WTC11 (cell line): ENCODE results near the gene C1QL1. TPM values are rescaled to one million over a fixed set of nuclear protein-coding genes. Genes with fewer than 3 reads are reported as not detected.

ENCODE experiments used
- ATAC-seq: fragments of 200-7000 bp; cut with Tn5 transposase; 2 replicates; pipeline ENCODE4 v1.10.0; 2021; ENCODE audit warnings: mild to moderate bottlenecking, moderate library complexity
- CTCF ChIA-PET: fragments of 300-600 bp; sonication (Branson Sonifier 250); formaldehyde crosslinking; loops from one replicate; lab custom pipeline; 2021; ENCODE audit warnings: antibody characterized with exemption; lab: Charles Lee
- POLR2A ChIA-PET: fragments of 350-600 bp; sonication (Branson Sonifier 250); formaldehyde crosslinking; loops from one replicate; lab custom pipeline; 2021; ENCODE audit warnings: antibody characterized with exemption; lab: Charles Lee
- DNase-seq: peaks from one replicate; pipeline ENCODE4 v3.0.0; 2021; ENCODE audit warnings: low spot score
- H3K27ac Mint-ChIP-seq: 2 replicates; pipeline ENCODE4 v1.8.0; 2021; ENCODE audit warnings: mixed read lengths
- H3K27me3 Mint-ChIP-seq: 2 replicates; pipeline ENCODE4 v1.8.0; 2021; ENCODE audit warnings: low read depth, mild to moderate bottlenecking, moderate library complexity, mixed read lengths
- H3K36me3 Mint-ChIP-seq: 2 replicates; pipeline ENCODE4 v1.8.0; 2021; ENCODE audit warnings: mixed read lengths
- H3K4me1 Mint-ChIP-seq: 2 replicates; pipeline ENCODE4 v1.8.0; 2022; ENCODE audit warnings: mixed read lengths
- H3K4me3 Mint-ChIP-seq: 2 replicates; pipeline ENCODE4 v1.8.0; 2021; ENCODE audit warnings: mild to moderate bottlenecking, moderate library complexity, mixed read lengths
- H3K9me3 Mint-ChIP-seq: 2 replicates; pipeline ENCODE4 v1.8.0; 2021; ENCODE audit warnings: mixed read lengths
- AFF4 ChIP-seq: sonication (generic); formaldehyde crosslinking; IDR thresholded peaks from 2 replicates; pipeline ENCODE4 v1.8.1; 2023; ENCODE audit warnings: mild to moderate bottlenecking, missing genetic modification reagents, borderline replicate concordance
- ATF1 ChIP-seq: sonication (generic); formaldehyde crosslinking; IDR thresholded peaks from 2 replicates; pipeline ENCODE4 v1.8.1; 2023; ENCODE audit warnings: mild to moderate bottlenecking, moderate library complexity, missing genetic modification reagents
- CREB1 ChIP-seq: sonication (generic); formaldehyde crosslinking; IDR thresholded peaks from 2 replicates; pipeline ENCODE4 v1.8.0; 2023; ENCODE audit warnings: mild to moderate bottlenecking, missing genetic modification reagents
- ELF4 ChIP-seq: sonication (generic); formaldehyde crosslinking; IDR thresholded peaks from 2 replicates; pipeline ENCODE4 v1.8.1; 2022; ENCODE audit warnings: low read depth, mild to moderate bottlenecking, moderate library complexity, missing genetic modification reagents
- ESRRA ChIP-seq: sonication (generic); formaldehyde crosslinking; IDR thresholded peaks from 2 replicates; pipeline ENCODE4 v1.8.1; 2022; ENCODE audit warnings: mild to moderate bottlenecking, missing genetic modification reagents, borderline replicate concordance
- ETV6 ChIP-seq: sonication (generic); formaldehyde crosslinking; IDR thresholded peaks from 2 replicates; pipeline ENCODE4 v1.8.1; 2022; ENCODE audit warnings: mild to moderate bottlenecking, missing genetic modification reagents
- GTF2I ChIP-seq: fragments of 250-450 bp; sonication (Bioruptor Pico); conservative IDR thresholded peaks from 2 replicates; pipeline ENCODE4 v1.4.0; 2021; ENCODE audit warnings: mild to moderate bottlenecking
- JAZF1 ChIP-seq: fragments of 250-450 bp; sonication (Bioruptor Pico); IDR thresholded peaks from 2 replicates; pipeline ENCODE4 v1.9.0; 2021; ENCODE audit warnings: moderate library complexity, mild to moderate bottlenecking, inconsistent platforms
- NFATC4 ChIP-seq: fragments of 250-450 bp; sonication (Bioruptor Pico); IDR thresholded peaks from 2 replicates; pipeline ENCODE4 v1.9.0; 2021; ENCODE audit warnings: mild to moderate bottlenecking
- NFE2L1 ChIP-seq: sonication (generic); formaldehyde crosslinking; IDR thresholded peaks from 2 replicates; pipeline ENCODE4 v1.8.1; 2023; ENCODE audit warnings: missing genetic modification reagents
- USF1 ChIP-seq: sonication (generic); formaldehyde crosslinking; IDR thresholded peaks from 2 replicates; pipeline ENCODE4 v1.8.0; 2022; ENCODE audit warnings: mild to moderate bottlenecking, missing genetic modification reagents
- ZNF219 ChIP-seq: sonication (generic); formaldehyde crosslinking; IDR thresholded peaks from 2 replicates; pipeline ENCODE4 v1.8.0; 2023; ENCODE audit warnings: missing genetic modification reagents, mild to moderate bottlenecking, borderline replicate concordance
- ZNF263 ChIP-seq: sonication (generic); formaldehyde crosslinking; IDR thresholded peaks from 2 replicates; pipeline ENCODE4 v1.8.1; 2022; ENCODE audit warnings: low read depth, mild to moderate bottlenecking, moderate library complexity, missing genetic modification reagents
- ZNF281 ChIP-seq: sonication (generic); formaldehyde crosslinking; IDR thresholded peaks from 2 replicates; pipeline ENCODE4 v1.8.0; 2023; ENCODE audit warnings: mild to moderate bottlenecking, missing genetic modification reagents
- ZNF532 ChIP-seq: fragments of 250-450 bp; sonication (Bioruptor Pico); IDR thresholded peaks from 2 replicates; pipeline ENCODE4 v1.9.0; 2021; ENCODE audit warnings: mild to moderate bottlenecking, borderline replicate concordance
- total RNA-seq: library from RNA; stranded (reverse); gene quantifications from 3 replicates; pipeline ENCODE4 v1.2.3, GENCODE V29; 2021
- TF ChIP-seq, protein P1 (sequence below): sonication (generic); formaldehyde crosslinking; IDR thresholded peaks from 2 replicates; pipeline ENCODE4 v1.8.1; 2022; ENCODE audit warnings: low read depth, missing genetic modification reagents, borderline replicate concordance
- TF ChIP-seq, protein P2 (sequence below): fragments of 200-600 bp; IDR thresholded peaks from 2 replicates; pipeline ENCODE4 v1.8.0; 2022; ENCODE audit warnings: antibody characterized with exemption

The C1QL1 gene
- total RNA-seq, 1 experiment from 2014 or later = 13.4 TPM

GRCh38 chr17:44996304-44996703 is 28.2 kb upstream of the C1QL1 start (continued):
- no peak for TF ChIP-seq GTF2I
- TF ChIP-seq ESRRA (CRISPR knock-in tag) = no peak
- TF ChIP-seq NFATC4 = no peak
- TF ChIP-seq CREB1 (CRISPR knock-in tag) = no peak

- no peak overlapping the region for H3K4me3 Mint-ChIP-seq
- no peak for ATAC-seq
- CTCF ChIA-PET = interaction anchor here (1.2 to 2.0 kb wide), 4 partner anchors 8 to 140 kb away, joined by 6 to 16 read pairs (median 6); partner anchors contain the start of genes ACBD4 and C1QL1
- H3K9me3 Mint-ChIP-seq = peaks cover 16% of the 10 kb centered on the region
- H3K27me3 Mint-ChIP-seq = peaks cover 4% of the 10 kb centered on the region
- no peak for DNase-seq
- H3K4me1 Mint-ChIP-seq = peaks cover 5% of the 10 kb centered on the region
- TF ChIP-seq ZNF532 (CRISPR knock-in tag) (no peak), ZNF263 (CRISPR knock-in tag) (no peak), JAZF1 (CRISPR knock-in tag) (no peak)
- no peak overlapping the region for H3K27ac Mint-ChIP-seq
- POLR2A ChIA-PET = no interaction called here
- peaks cover 11% of the 10 kb centered on the region for H3K36me3 Mint-ChIP-seq
Measured at GRCh38 chr17:44995436-44996001, 27.4 kb upstream of the C1QL1 start.

GRCh38 chr17:44992242-44992939 is 24.3 kb upstream of the C1QL1 start:
- H3K4me1 Mint-ChIP-seq = peaks cover 26% of the 10 kb centered on the region
- ChIA-PET POLR2A (no interaction called here), CTCF (interaction anchor here (0.7 to 3.6 kb wide), 9 partner anchors 21 to 143 kb away, joined by 4 to 24 read pairs (median 4); partner anchors contain the start of genes ACBD4 and C1QL1)
- DNase-seq (no peak), ATAC-seq (no peak)
- H3K4me3 Mint-ChIP-seq = no peak overlapping the region
- no peaks in the 10 kb centered on the region for H3K36me3 Mint-ChIP-seq
- no peak overlapping the region for H3K27ac Mint-ChIP-seq
- peaks cover 4% of the 10 kb centered on the region for H3K27me3 Mint-ChIP-seq
- no peaks in the 10 kb centered on the region for H3K9me3 Mint-ChIP-seq
- TF ChIP-seq, protein P1, sequence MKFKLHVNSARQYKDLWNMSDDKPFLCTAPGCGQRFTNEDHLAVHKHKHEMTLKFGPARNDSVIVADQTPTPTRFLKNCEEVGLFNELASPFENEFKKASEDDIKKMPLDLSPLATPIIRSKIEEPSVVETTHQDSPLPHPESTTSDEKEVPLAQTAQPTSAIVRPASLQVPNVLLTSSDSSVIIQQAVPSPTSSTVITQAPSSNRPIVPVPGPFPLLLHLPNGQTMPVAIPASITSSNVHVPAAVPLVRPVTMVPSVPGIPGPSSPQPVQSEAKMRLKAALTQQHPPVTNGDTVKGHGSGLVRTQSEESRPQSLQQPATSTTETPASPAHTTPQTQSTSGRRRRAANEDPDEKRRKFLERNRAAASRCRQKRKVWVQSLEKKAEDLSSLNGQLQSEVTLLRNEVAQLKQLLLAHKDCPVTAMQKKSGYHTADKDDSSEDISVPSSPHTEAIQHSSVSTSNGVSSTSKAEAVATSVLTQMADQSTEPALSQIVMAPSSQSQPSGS = no peak
- TF ChIP-seq ATF1 (CRISPR knock-in tag) (no peak), ZNF281 (CRISPR knock-in tag) (no peak), ZNF219 (no peak), ESRRA (CRISPR knock-in tag) (no peak), AFF4 (no peak), USF1 (CRISPR knock-in tag) (no peak), ELF4 (CRISPR knock-in tag) (no peak), ETV6 (CRISPR knock-in tag) (no peak), NFE2L1 (no peak)
- TF ChIP-seq, protein P2, sequence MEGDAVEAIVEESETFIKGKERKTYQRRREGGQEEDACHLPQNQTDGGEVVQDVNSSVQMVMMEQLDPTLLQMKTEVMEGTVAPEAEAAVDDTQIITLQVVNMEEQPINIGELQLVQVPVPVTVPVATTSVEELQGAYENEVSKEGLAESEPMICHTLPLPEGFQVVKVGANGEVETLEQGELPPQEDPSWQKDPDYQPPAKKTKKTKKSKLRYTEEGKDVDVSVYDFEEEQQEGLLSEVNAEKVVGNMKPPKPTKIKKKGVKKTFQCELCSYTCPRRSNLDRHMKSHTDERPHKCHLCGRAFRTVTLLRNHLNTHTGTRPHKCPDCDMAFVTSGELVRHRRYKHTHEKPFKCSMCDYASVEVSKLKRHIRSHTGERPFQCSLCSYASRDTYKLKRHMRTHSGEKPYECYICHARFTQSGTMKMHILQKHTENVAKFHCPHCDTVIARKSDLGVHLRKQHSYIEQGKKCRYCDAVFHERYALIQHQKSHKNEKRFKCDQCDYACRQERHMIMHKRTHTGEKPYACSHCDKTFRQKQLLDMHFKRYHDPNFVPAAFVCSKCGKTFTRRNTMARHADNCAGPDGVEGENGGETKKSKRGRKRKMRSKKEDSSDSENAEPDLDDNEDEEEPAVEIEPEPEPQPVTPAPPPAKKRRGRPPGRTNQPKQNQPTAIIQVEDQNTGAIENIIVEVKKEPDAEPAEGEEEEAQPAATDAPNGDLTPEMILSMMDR = no peak
